K562 (cell line): Measurements from ENCODE around the gene GABBR1. TPM values are rescaled to one million over a fixed set of nuclear protein-coding genes. Genes with fewer than 3 reads are reported as not detected.

Experiments
- ATAC-seq: fragments of 200-7000 bp; cut with Tn5 transposase; 3 replicates; pipeline ENCODE4 v1.9.1; 2020; ENCODE audit warnings: moderate library complexity
- BruUV-seq: library from RNA; stranded (reverse); fragments of 400-500 nt; replicated peaks from 2 replicates; lab custom pipeline; 2021; lab: Mats Ljungman, UMichigan
- CTCF ChIA-PET: fragments of 300-600 bp; formaldehyde crosslinking; extraction: SDS; loops from one replicate; lab custom pipeline; 2021; ENCODE audit warnings: low intra/inter-chr PET ratio; lab: Yijun Ruan, JAX
- POLR2A ChIA-PET: fragments of 300-600, 350-650 bp; sonication (Branson Sonifier 250); formaldehyde crosslinking; extraction: SDS; loops from one replicate; lab custom pipeline; 2021; ENCODE audit warnings: antibody characterized with exemption, inconsistent platforms; lab: Yijun Ruan, JAX
- DNase-seq, 4 experiments: peaks; one replicate each; pipeline versions ENCODE4 v3.0.0 to v3.0.0-alpha.2; 2011 to 2018; ENCODE audit warnings: low spot score in 3 of 4, mixed read lengths in 3 of 4; ENCODE audit errors: extremely low read depth in 1 of 4
- FAIRE-seq: peaks from 2 replicates; lab custom pipeline; 2011; peaks lifted over from hg19 to GRCh38; lab: Jason Lieb, UNC
- H2AFZ ChIP-seq: 2 replicates; pipeline ENCODE4 v1.6.0; 2011; ENCODE audit warnings: low read depth, low read length, control low read depth, inconsistent platforms
- H3K27ac ChIP-seq: fragments of 200-600 bp; 3 replicates; pipeline ENCODE4 v1.8.0; 2011; ENCODE audit warnings: low read depth, mild to moderate bottlenecking, control low read depth, inconsistent platforms, low read length, moderate library complexity, mixed read lengths; ENCODE audit errors: extremely low read depth
- H3K27me3 ChIP-seq, 2 experiments: fragments of 300-600 bp in 1 of 2; 2 replicates in 1 of 2; 3 replicates in 1 of 2; pipeline versions ENCODE4 v1.6.0 to v1.8.0; 2011; ENCODE audit warnings: inconsistent platforms in 2 of 2, low read length in 2 of 2, mild to moderate bottlenecking in 1 of 2, mixed read lengths in 1 of 2, moderate library complexity in 1 of 2; ENCODE audit not compliant: control insufficient read depth in 2 of 2, insufficient read depth in 2 of 2
- H3K36me3 ChIP-seq: fragments of 300-600 bp; 3 replicates; pipeline ENCODE4 v1.8.0; 2011; ENCODE audit warnings: mild to moderate bottlenecking, low read length, inconsistent platforms; ENCODE audit not compliant: control insufficient read depth, insufficient read depth
- H3K4me1 ChIP-seq, 2 experiments: fragments of 200-600 bp in 1 of 2; replicated peaks in 1 of 2; 2 replicates in 1 of 2; 3 replicates in 1 of 2; pipeline versions ENCODE4 v1.5.1 to v1.8.0; 2011; ENCODE audit warnings: inconsistent platforms in 2 of 2, low read length in 2 of 2, mild to moderate bottlenecking in 1 of 2, mixed read lengths in 1 of 2, moderate library complexity in 1 of 2; ENCODE audit not compliant: control insufficient read depth in 2 of 2, insufficient read depth in 2 of 2
- H3K4me2 ChIP-seq: 2 replicates; pipeline ENCODE4 v1.6.1; 2011; ENCODE audit warnings: low read length, control low read depth, inconsistent platforms, mixed read lengths; ENCODE audit not compliant: insufficient read depth
- H3K4me3 ChIP-seq: fragments of 200-600 bp; sonication (generic), shearing (Covaris generic); 2 replicates; pipeline ENCODE4 v1.5.1; 2016; ENCODE audit warnings: control low read depth, inconsistent platforms
- H3K79me2 ChIP-seq: fragments of 200-600 bp; 3 replicates; pipeline ENCODE4 v1.8.0; 2011; ENCODE audit warnings: low read length, inconsistent platforms; ENCODE audit not compliant: control insufficient read depth, insufficient read depth
- H3K9ac ChIP-seq, 2 experiments: 2 replicates each; pipeline versions ENCODE4 v1.6.0 to v1.6.1; 2011; ENCODE audit warnings: low read depth in 2 of 2, low read length in 2 of 2, control low read depth in 1 of 2, inconsistent platforms in 1 of 2, mild to moderate bottlenecking in 1 of 2, mixed read lengths in 1 of 2; ENCODE audit not compliant: insufficient read depth in 1 of 2
- H3K9me1 ChIP-seq: one replicate; pipeline ENCODE4 v1.6.0; 2011; ENCODE audit warnings: inconsistent platforms, mild to moderate bottlenecking, low read length, moderate library complexity; ENCODE audit not compliant: control insufficient read depth, insufficient read depth
- H3K9me3 ChIP-seq: replicated peaks from 2 replicates; pipeline ENCODE4 v1.5.1; 2011; ENCODE audit warnings: low read depth, low read length, inconsistent platforms; ENCODE audit not compliant: control insufficient read depth, insufficient read depth
- H4K20me1 ChIP-seq: replicated peaks from 2 replicates; pipeline ENCODE4 v1.6.1; 2011; ENCODE audit warnings: low read length, inconsistent platforms, mixed read lengths; ENCODE audit not compliant: control insufficient read depth, insufficient read depth
- ADNP ChIP-seq: fragments of 200-800 bp; sonication (Bioruptor generic); IDR thresholded peaks from 2 replicates; pipeline ENCODE4 v1.6.1; 2016; ENCODE audit warnings: missing genetic modification characterization, missing compliant biosample characterization
- HCFC1 ChIP-seq: IDR thresholded peaks from 2 replicates; pipeline ENCODE4 v1.6.1; 2012; ENCODE audit warnings: low read depth, low read length, improper control_type of control experiment
- HDAC3 ChIP-seq: fragments of 450-650 bp; IDR thresholded peaks from 2 replicates; pipeline ENCODE4 v1.6.1; 2018; ENCODE audit warnings: borderline replicate concordance, mild to moderate bottlenecking, moderate library complexity; ENCODE audit not compliant: partially characterized antibody
- HEY1 ChIP-seq: fragments of 250-450 bp; sonication (Bioruptor Pico); IDR thresholded peaks from 2 replicates; pipeline ENCODE4 v1.5.0; 2020; ENCODE audit warnings: mild to moderate bottlenecking, moderate library complexity, borderline replicate concordance
- KDM4B ChIP-seq, 2 experiments: fragments of 450-650 bp in 1 of 2; sonication (generic) in 1 of 2; IDR thresholded peaks; 2 replicates each; pipeline ENCODE4 v1.6.1; 2016 to 2017; ENCODE audit warnings: borderline replicate concordance in 2 of 2, antibody characterized with exemption in 1 of 2, low read depth in 1 of 2, mild to moderate bottlenecking in 1 of 2
- SMARCB1 ChIP-seq: IDR thresholded peaks from 2 replicates; pipeline ENCODE4 v1.6.1; 2011; ENCODE audit warnings: improper control_type of control experiment, low read depth; ENCODE audit not compliant: insufficient read length
- SP1 ChIP-seq: sonication (generic); formaldehyde crosslinking; IDR thresholded peaks from 2 replicates; pipeline ENCODE4 v1.8.1; 2022; ENCODE audit warnings: mild to moderate bottlenecking, missing genetic modification reagents
- TRIM28 ChIP-seq: fragments of 450-650 bp; IDR thresholded peaks from 2 replicates; pipeline ENCODE4 v1.6.1; 2017
- WGBS: fragments of 100-300 bp; shearing (Covaris generic); methylation state at CpG from one replicate; pipeline ENCODE4 v1.1.6; 2016; ENCODE audit warnings: low coverage, mixed read lengths; ENCODE audit not compliant: insufficient coverage; ENCODE audit errors: missing lambda C conversion rate; 5-methylcytosine and 5-hydroxymethylcytosine counted together
- in situ Hi-C: fragments of 300-500 bp; cut with MboI; formaldehyde crosslinking; loops from 4 replicates; pipeline ENCODE4 v1.15.0; 2018; ENCODE audit warnings: inconsistent platforms, mixed read lengths
- intact Hi-C: fragments of 100-400 bp; cut with micrococcal nuclease; formaldehyde crosslinking; loops from 2 replicates; pipeline ENCODE4 v1.14.2; 2022
- polyA plus RNA-seq, 8 experiments: library from polyadenylated mRNA; depleted of rRNA in 4 of 8; stranded (reverse) in 5 of 8; unstranded in 3 of 8; fragments of >200 nt; fragmentation: Nextera tagmentation in 2 of 8; fragmentation: Illumina TruSeq in 1 of 8; extraction: Ambion mirVana in 2 of 8; extraction: Trizol in 1 of 8; gene quantifications; 2 replicates each; pipeline versions ENCODE4 v1.2.1 to v1.2.3, GENCODE V29; 2011 to 2014; ENCODE audit warnings: inconsistent platforms in 1 of 8, missing spikeins in 1 of 8
- total RNA-seq, 7 experiments: library from RNA; depleted of rRNA in 6 of 7; stranded (reverse); fragments of >200 nt in 6 of 7; fragmentation: Illumina TruSeq in 2 of 7; extraction: Trizol in 2 of 7; gene quantifications; 2 replicates each; pipeline versions ENCODE4 v1.2.1 to v1.2.3, GENCODE V29; 2011 to 2021; ENCODE audit warnings: low replicate concordance in 1 of 7
- TF ChIP-seq, protein P1 (sequence below): fragments of 450-650 bp; IDR thresholded peaks from one replicate; pipeline ENCODE4 v1.6.1; 2018; ENCODE audit warnings: mild to moderate bottlenecking, moderate library complexity; ENCODE audit not compliant: partially characterized antibody
- TF ChIP-seq, protein P2 (sequence below): fragments of 450-650 bp; IDR thresholded peaks from 2 replicates; pipeline ENCODE4 v1.6.1; 2016; ENCODE audit warnings: mild to moderate bottlenecking
- TF ChIP-seq, protein P3 (sequence below), 3 experiments: fragments of 200-800 bp in 1 of 3; fragments of 250-450 bp in 1 of 3; fragments of 450-650 bp in 1 of 3; sonication (Bioruptor Pico) in 1 of 3; sonication (Bioruptor generic) in 1 of 3; formaldehyde crosslinking in 1 of 3; IDR thresholded peaks; 2 replicates each; pipeline versions ENCODE4 v1.6.1 to v1.8.0; 2016 to 2022; ENCODE audit warnings: mild to moderate bottlenecking in 2 of 3, missing genetic modification characterization in 2 of 3, missing compliant biosample characterization in 1 of 3, moderate library complexity in 1 of 3

The GABBR1 gene
- total and polyA plus RNA-seq, 9 of the 15 experiments (the other 6 are each of a cell fraction or from before 2014, with no cell fraction given) = 2.2 to 48.3 (median 20.8) TPM

DNA sequence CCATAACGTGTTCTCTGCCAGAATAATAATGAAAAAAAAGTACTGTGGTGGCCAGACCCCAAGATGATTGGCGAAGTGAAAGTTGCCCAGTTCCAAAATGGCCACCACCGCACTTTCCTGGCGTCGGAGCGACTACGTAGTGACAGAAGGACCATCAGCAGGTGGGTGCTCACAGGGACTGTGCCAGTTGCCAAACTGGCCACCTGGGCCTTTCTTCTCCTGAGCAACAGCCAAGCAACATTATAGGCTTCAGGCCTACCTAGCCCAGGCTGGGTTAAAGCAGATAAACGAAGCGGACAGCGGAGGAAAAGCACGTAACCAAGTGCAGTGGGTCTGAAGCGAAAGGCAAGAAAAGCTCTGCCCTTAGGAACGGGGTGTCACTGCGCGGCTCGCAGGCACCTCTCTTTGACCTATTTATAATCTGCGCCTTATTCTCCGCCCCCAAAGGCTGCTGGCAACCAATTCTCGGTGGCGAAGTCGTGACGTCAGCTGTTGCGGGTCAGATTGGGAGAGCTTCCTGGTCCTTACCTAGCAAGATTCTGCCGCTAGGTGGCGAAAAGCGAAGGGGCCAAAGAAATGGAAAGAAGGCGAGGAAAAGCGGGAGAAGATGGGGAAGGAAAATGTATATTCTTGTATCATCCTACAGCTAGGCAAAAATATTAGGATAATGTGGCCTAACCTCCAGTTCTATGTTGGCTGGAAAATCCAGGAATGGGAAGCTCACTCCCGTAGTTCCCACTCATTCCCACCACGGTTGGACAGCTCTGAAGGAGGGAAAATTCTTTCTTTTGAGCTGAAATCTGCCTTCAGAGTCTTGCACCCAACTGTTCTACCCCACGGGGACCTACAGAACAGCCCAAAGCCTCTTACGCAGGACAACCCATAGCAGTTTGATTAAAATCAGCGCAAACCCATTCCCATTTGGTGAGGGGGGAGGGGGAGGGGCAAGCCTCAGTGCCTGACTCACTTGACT, 17.0 kb upstream of the GABBR1 start:
- no peaks in the 10 kb centered on the region for H3K36me3 ChIP-seq
- intact Hi-C loops = loop anchor here (1.0 to 10.0 kb wide), 5 partner anchors 17 to 213 kb away; partner anchors contain the start of genes GABBR1, HLA-G and OR10C1
- CTCF ChIA-PET = interaction anchor here (0.7 to 1.3 kb wide), 7 partner anchors 19 to 364 kb away, joined by 3 to 4 read pairs (median 3); no protein-coding TSS in a partner anchor
- H3K4me3 ChIP-seq = peak overlapping the region; percentile 33
- peak overlapping the region; percentile 100 for H2AFZ ChIP-seq
- peak; percentile 94 to 99 (median 96) for DNase-seq
- ATAC-seq = peak; percentile 99
- no peaks in the 10 kb centered on the region for H3K9me3 ChIP-seq
- 5% methylated on average over 32 of the region's 33 CpGs for WGBS
- no peaks in the 10 kb centered on the region for H4K20me1 ChIP-seq
- peaks cover 0 to 3% of the 10 kb centered on the region in 2 experiments; a peak in 2 of 5 replicates for H3K4me1 ChIP-seq
- H3K9me1 ChIP-seq = no peaks in the 10 kb centered on the region
- peak; percentile 100 for FAIRE-seq
- H3K4me2 ChIP-seq = peak overlapping the region; percentile 94
- POLR2A ChIA-PET = interaction anchor here (0.6 to 1.6 kb wide), 12 partner anchors 8 to 1952 kb away, joined by 3 to 6 read pairs (median 4); partner anchors contain the start of gene GABBR1
- in situ Hi-C loops = no loop called here
- H3K27me3 ChIP-seq = peaks cover 1 to 10% of the 10 kb centered on the region in 2 experiments; a peak in 2 of 5 replicates
- peak overlapping the region; percentile 62 to 81; a peak in 3 of 4 replicates for H3K9ac ChIP-seq
- BruUV-seq = TSS peak; percentile 93
- H3K79me2 ChIP-seq = no peaks in the 10 kb centered on the region
- H3K27ac ChIP-seq = peak overlapping the region; percentile 71
- TF ChIP-seq HEY1 (CRISPR knock-in tag) = no peak
- 0 out of 2 replicates have a peak, but pooled peaks have one; percentile 26 for TF ChIP-seq TRIM28
- TF ChIP-seq, protein P1, sequence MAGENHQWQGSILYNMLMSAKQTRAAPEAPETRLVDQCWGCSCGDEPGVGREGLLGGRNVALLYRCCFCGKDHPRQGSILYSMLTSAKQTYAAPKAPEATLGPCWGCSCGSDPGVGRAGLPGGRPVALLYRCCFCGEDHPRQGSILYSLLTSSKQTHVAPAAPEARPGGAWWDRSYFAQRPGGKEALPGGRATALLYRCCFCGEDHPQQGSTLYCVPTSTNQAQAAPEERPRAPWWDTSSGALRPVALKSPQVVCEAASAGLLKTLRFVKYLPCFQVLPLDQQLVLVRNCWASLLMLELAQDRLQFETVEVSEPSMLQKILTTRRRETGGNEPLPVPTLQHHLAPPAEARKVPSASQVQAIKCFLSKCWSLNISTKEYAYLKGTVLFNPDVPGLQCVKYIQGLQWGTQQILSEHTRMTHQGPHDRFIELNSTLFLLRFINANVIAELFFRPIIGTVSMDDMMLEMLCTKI = no peak
- TF ChIP-seq, protein P2, sequence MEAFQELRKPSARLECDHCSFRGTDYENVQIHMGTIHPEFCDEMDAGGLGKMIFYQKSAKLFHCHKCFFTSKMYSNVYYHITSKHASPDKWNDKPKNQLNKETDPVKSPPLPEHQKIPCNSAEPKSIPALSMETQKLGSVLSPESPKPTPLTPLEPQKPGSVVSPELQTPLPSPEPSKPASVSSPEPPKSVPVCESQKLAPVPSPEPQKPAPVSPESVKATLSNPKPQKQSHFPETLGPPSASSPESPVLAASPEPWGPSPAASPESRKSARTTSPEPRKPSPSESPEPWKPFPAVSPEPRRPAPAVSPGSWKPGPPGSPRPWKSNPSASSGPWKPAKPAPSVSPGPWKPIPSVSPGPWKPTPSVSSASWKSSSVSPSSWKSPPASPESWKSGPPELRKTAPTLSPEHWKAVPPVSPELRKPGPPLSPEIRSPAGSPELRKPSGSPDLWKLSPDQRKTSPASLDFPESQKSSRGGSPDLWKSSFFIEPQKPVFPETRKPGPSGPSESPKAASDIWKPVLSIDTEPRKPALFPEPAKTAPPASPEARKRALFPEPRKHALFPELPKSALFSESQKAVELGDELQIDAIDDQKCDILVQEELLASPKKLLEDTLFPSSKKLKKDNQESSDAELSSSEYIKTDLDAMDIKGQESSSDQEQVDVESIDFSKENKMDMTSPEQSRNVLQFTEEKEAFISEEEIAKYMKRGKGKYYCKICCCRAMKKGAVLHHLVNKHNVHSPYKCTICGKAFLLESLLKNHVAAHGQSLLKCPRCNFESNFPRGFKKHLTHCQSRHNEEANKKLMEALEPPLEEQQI = no peak
- TF ChIP-seq HCFC1 = peak; percentile 68
- TF ChIP-seq ADNP (tag) = no peak
- no peak for TF ChIP-seq SMARCB1
- TF ChIP-seq KDM4B (IDR thresholded peaks at IDR 0.05; ENCODE audit: borderline replicate concordance in 2 of 2, low read depth in 1 of 2) = no peak
- TF ChIP-seq, protein P3, sequence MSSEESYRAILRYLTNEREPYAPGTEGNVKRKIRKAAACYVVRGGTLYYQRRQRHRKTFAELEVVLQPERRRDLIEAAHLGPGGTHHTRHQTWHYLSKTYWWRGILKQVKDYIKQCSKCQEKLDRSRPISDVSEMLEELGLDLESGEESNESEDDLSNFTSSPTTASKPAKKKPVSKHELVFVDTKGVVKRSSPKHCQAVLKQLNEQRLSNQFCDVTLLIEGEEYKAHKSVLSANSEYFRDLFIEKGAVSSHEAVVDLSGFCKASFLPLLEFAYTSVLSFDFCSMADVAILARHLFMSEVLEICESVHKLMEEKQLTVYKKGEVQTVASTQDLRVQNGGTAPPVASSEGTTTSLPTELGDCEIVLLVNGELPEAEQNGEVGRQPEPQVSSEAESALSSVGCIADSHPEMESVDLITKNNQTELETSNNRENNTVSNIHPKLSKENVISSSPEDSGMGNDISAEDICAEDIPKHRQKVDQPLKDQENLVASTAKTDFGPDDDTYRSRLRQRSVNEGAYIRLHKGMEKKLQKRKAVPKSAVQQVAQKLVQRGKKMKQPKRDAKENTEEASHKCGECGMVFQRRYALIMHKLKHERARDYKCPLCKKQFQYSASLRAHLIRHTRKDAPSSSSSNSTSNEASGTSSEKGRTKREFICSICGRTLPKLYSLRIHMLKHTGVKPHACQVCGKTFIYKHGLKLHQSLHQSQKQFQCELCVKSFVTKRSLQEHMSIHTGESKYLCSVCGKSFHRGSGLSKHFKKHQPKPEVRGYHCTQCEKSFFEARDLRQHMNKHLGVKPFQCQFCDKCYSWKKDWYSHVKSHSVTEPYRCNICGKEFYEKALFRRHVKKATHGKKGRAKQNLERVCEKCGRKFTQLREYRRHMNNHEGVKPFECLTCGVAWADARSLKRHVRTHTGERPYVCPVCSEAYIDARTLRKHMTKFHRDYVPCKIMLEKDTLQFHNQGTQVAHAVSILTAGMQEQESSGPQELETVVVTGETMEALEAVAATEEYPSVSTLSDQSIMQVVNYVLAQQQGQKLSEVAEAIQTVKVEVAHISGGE (CRISPR knock-in tag; IDR thresholded peaks at IDR 0.05) = no peak
- TF ChIP-seq SP1 = peak; percentile 74
- no peak for TF ChIP-seq HDAC3
